Measurements from ENCODE around the gene APBA1.
"Not testable (repeated sequence)": the region's sequence is repeated elsewhere in the genome, so short reads cannot be mapped to it uniquely, and the experiment has no call there.

Gene APBA1

GRCh38 chr9:69453746-69454145, 218.4 kb downstream of the APBA1 start:
- H3K27ac Mint-ChIP-seq, result no peak overlapping the region
- H3K27me3 Mint-ChIP-seq, result no peaks in the 10 kb centered on the region
- H3K4me1 Mint-ChIP-seq, result peaks cover 10% of the 10 kb centered on the region
- no peaks in the 10 kb centered on the region for H3K9me3 Mint-ChIP-seq
- no peaks in the 10 kb centered on the region for H3K36me3 Mint-ChIP-seq
- no peak overlapping the region for H3K4me3 Mint-ChIP-seq

- no peak overlapping the region for H3K27ac Mint-ChIP-seq
- H3K36me3 Mint-ChIP-seq, result peaks cover 2% of the 10 kb centered on the region
- H3K9me3 Mint-ChIP-seq, result no peaks in the 10 kb centered on the region
- H3K4me3 Mint-ChIP-seq, result no peak overlapping the region
- no peaks in the 10 kb centered on the region for H3K27me3 Mint-ChIP-seq
- peaks cover 12% of the 10 kb centered on the region for H3K4me1 Mint-ChIP-seq
Observed at GRCh38 chr9:69452110-69452782, 219.9 kb downstream of the APBA1 start.

DNA sequence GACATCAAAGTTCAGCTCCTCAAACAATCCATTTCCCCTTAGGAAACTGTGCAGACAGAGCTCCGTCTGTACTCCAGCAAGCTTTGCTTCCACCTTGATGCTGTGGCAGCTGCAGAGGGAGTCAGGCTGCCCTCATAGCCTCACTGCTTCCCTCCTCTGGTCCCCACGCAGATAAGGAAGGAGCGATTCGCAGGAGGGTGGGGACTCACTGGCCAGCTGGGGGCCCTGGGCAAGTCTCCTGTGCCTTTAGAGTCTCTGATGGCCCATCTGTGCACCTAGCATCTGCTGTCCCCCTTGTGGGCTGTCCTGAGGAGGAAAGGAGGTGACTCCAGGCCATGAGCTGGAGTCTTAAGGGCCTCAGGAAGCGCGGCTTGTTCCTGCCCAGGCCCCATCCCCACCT, 225.7 kb downstream of the APBA1 start:
- Mint-ChIP-seq H3K4me3 (no peak overlapping the region), H3K27ac (no peak overlapping the region), H3K36me3 (peaks cover 2% of the 10 kb centered on the region), H3K9me3 (no peaks in the 10 kb centered on the region), H3K27me3 (no peaks in the 10 kb centered on the region), H3K4me1 (peaks cover 18% of the 10 kb centered on the region)

DNA sequence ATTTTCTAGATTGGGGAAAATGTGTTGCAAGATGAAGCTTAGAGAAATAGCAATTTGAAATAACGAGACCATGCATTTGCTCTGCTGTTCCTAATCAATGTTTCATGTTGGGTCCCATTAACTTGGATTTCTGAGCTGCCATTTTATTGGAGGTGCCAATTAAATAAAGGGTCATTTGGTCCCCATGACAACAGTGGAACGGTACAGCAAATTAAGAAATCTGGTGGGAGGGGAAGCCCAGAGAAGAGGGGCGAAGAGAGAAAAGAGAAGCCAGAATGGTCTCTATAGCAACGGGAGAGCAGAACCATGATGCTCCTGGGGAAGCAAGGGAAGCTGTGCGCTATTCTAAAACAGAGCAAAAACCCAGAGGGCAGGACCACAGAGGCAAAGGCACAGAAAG, 226.9 kb downstream of the APBA1 start:
- no peaks in the 10 kb centered on the region for H3K9me3 Mint-ChIP-seq
- H3K4me1 Mint-ChIP-seq, result peaks cover 24% of the 10 kb centered on the region
- H3K4me3 Mint-ChIP-seq, result no peak overlapping the region
- no peaks in the 10 kb centered on the region for H3K27me3 Mint-ChIP-seq
- no peak overlapping the region for H3K27ac Mint-ChIP-seq
- peaks cover 2% of the 10 kb centered on the region for H3K36me3 Mint-ChIP-seq

DNA sequence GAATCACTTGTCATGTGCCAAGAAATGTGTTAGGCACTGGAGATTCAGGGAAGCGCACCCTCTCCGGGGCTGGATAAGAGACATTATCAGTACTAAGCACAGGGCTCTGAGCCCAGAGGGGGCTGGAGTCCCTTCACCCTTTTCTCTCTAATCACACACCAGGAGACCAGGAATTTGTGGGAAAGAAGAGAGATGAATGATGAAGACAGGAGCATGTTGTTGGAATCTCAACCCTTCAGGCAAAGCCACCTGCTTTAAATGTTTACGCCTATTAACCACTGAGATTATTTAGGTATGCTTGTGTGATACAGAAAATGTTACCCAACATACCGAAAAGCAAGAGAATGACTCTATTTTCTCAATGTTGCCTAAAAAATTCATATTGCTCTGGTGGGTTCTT, 227.4 kb downstream of the APBA1 start:
- Mint-ChIP-seq H3K27ac (no peak overlapping the region), H3K4me1 (peaks cover 22% of the 10 kb centered on the region), H3K9me3 (no peaks in the 10 kb centered on the region), H3K36me3 (peaks cover 2% of the 10 kb centered on the region), H3K4me3 (no peak overlapping the region), H3K27me3 (no peaks in the 10 kb centered on the region)

DNA sequence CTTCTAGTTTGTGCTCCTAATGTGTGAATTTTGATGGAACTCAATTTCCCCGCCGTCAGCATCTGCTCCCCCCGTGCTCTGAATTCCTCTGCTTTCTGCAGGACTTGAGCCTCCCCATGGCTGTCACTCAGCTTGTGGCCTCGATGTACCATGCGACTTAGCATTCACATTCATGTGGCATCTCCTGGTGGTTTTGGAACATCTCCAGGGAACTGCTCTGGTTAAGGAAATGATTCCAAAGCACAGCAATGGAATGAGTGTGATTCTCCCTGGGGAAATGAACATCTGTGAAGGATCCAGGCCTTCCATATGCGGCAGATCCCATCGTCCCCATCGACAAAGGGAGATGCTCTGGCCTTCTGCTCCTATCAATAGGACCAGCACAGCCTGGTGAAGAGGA, 228.2 kb downstream of the APBA1 start:
- H3K4me1 Mint-ChIP-seq, result peaks cover 28% of the 10 kb centered on the region
- H3K27ac Mint-ChIP-seq, result no peak overlapping the region
- no peaks in the 10 kb centered on the region for H3K9me3 Mint-ChIP-seq
- no peaks in the 10 kb centered on the region for H3K27me3 Mint-ChIP-seq
- H3K4me3 Mint-ChIP-seq, result no peak overlapping the region
- H3K36me3 Mint-ChIP-seq, result peaks cover 2% of the 10 kb centered on the region

DNA sequence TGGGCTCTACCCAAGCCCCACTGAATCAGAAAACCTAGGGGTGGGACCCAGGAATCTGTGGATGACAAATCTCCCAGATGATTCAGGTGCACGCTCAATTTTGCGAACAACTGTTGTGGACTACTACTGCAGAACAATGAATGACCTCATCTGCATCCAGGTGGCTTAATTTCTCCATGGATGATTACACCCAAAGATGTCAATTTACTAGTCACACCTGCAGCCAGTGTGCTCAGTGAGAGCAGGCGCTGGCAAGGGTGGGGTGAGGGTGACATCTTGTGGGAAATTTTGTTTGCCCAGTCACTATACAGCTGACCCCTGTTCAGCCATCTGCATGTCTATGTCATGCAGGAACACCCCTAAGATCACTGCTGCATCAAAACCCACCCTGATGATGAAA, 229.0 kb downstream of the APBA1 start:
- Mint-ChIP-seq H3K36me3 (peaks cover 2% of the 10 kb centered on the region), H3K27me3 (no peaks in the 10 kb centered on the region), H3K4me3 (no peak overlapping the region), H3K27ac (no peak overlapping the region), H3K4me1 (peaks cover 24% of the 10 kb centered on the region), H3K9me3 (no peaks in the 10 kb centered on the region)

- H3K36me3 Mint-ChIP-seq, result no peaks in the 10 kb centered on the region
- H3K4me3 Mint-ChIP-seq, result no peak overlapping the region
- no peaks in the 10 kb centered on the region for H3K9me3 Mint-ChIP-seq
- H3K27ac Mint-ChIP-seq, result no peak overlapping the region
- no peaks in the 10 kb centered on the region for H3K27me3 Mint-ChIP-seq
- H3K4me1 Mint-ChIP-seq, result peaks cover 24% of the 10 kb centered on the region
Observed at GRCh38 chr9:69442486-69442885, 229.7 kb downstream of the APBA1 start.

DNA sequence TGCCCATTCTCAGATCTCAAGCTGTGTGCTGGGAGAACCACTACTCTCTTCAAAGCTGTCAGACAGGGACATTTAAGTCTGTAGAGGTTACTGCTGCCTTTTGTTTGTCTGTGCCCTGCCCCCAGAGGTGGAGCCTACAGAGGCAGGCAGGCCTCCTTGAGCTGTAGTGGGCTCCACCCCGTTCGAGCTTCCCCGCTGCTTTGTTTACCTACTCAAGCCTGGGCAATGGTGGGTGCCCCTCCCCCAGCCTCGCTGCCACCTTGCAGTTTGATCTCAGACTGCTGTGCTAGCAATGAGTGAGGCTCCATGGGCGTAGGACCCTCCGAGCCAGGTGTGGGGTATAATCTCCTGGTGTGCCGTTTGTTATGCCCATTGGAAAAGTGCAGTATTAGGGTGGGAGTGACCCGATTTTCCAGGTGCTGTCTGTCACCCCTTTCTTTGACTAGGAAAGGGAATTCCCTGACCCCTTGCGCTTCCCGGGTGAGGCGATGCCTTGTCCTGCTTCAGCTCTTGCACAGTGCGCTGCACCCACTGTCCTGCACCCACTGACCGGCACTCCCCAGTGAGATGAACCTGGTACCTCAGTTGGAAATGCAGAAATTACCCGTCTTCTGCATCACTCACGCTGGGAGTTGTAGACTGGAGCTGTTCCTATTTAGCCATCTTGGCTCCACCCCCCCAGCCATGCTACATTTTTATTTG, 231.8 kb downstream of the APBA1 start:
- Mint-ChIP-seq H3K4me3 (peak overlapping the region; percentile 72), H3K4me1 (peaks cover 21% of the 10 kb centered on the region)
- not testable (repeated sequence) for H3K27ac Mint-ChIP-seq, H3K36me3 Mint-ChIP-seq, H3K27me3 Mint-ChIP-seq, H3K9me3 Mint-ChIP-seq

GRCh38 chr9:69439654-69440053, 232.5 kb downstream of the APBA1 start:
- H3K27ac Mint-ChIP-seq, H3K36me3 Mint-ChIP-seq, H3K9me3 Mint-ChIP-seq, H3K27me3 Mint-ChIP-seq: not testable (repeated sequence)
- Mint-ChIP-seq H3K4me1 (peaks cover 21% of the 10 kb centered on the region), H3K4me3 (peak overlapping the region; percentile 72)

GRCh38 chr9:69433968-69434367, 238.2 kb downstream of the APBA1 start:
- Mint-ChIP-seq H3K4me3 (no peak overlapping the region), H3K36me3 (no peaks in the 10 kb centered on the region), H3K27ac (no peak overlapping the region), H3K4me1 (no peaks in the 10 kb centered on the region), H3K27me3 (no peaks in the 10 kb centered on the region), H3K9me3 (no peaks in the 10 kb centered on the region)

- Mint-ChIP-seq H3K4me3 (no peak overlapping the region), H3K36me3 (no peaks in the 10 kb centered on the region), H3K27ac (no peak overlapping the region), H3K9me3 (no peaks in the 10 kb centered on the region), H3K27me3 (no peaks in the 10 kb centered on the region), H3K4me1 (no peaks in the 10 kb centered on the region)
Observed at GRCh38 chr9:69433392-69433791, 238.8 kb downstream of the APBA1 start.

- Mint-ChIP-seq H3K36me3 (no peaks in the 10 kb centered on the region), H3K27me3 (no peaks in the 10 kb centered on the region)
Observed at GRCh38 chr9:69432623-69433022, 239.5 kb downstream of the APBA1 start.

DNA sequence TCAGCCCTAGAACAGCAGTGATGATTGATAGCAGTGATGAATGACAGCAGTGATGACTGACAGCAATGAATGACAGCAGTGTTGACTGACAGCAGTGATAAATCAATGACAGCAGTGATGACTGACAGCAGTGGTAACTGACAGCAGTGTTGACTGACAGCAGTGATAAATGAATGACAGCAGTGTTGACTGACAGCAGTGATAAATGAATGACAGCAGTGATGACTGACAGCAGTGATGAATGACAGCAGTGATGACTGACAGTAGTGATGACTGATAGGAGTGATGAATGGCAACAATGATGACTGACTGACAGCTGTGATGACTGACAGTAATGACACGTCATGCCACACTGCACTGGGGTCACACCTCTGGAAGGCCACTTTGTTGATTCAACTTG, 240.4 kb downstream of the APBA1 start:
- no peaks in the 10 kb centered on the region for H3K27me3 Mint-ChIP-seq
- H3K27ac Mint-ChIP-seq, result no peak overlapping the region
- no peak overlapping the region for H3K4me3 Mint-ChIP-seq
- H3K36me3 Mint-ChIP-seq, result no peaks in the 10 kb centered on the region
- H3K4me1 Mint-ChIP-seq, result no peaks in the 10 kb centered on the region
- no peaks in the 10 kb centered on the region for H3K9me3 Mint-ChIP-seq

More at GRCh38 chr9:69432623-69433022, 239.5 kb downstream of the APBA1 start:
- H3K27ac Mint-ChIP-seq, result no peak overlapping the region
- H3K4me1 Mint-ChIP-seq, result no peaks in the 10 kb centered on the region
- no peaks in the 10 kb centered on the region for H3K9me3 Mint-ChIP-seq
- no peak overlapping the region for H3K4me3 Mint-ChIP-seq

- Mint-ChIP-seq H3K27ac (no peak overlapping the region), H3K4me1 (no peaks in the 10 kb centered on the region), H3K36me3 (no peaks in the 10 kb centered on the region), H3K27me3 (no peaks in the 10 kb centered on the region), H3K9me3 (no peaks in the 10 kb centered on the region), H3K4me3 (no peak overlapping the region)
Observed at GRCh38 chr9:69431203-69431602, 241.0 kb downstream of the APBA1 start.

GRCh38 chr9:69430206-69430605, 242.0 kb downstream of the APBA1 start:
- Mint-ChIP-seq H3K4me3 (no peak overlapping the region), H3K27me3 (no peaks in the 10 kb centered on the region), H3K4me1 (no peaks in the 10 kb centered on the region)

DNA sequence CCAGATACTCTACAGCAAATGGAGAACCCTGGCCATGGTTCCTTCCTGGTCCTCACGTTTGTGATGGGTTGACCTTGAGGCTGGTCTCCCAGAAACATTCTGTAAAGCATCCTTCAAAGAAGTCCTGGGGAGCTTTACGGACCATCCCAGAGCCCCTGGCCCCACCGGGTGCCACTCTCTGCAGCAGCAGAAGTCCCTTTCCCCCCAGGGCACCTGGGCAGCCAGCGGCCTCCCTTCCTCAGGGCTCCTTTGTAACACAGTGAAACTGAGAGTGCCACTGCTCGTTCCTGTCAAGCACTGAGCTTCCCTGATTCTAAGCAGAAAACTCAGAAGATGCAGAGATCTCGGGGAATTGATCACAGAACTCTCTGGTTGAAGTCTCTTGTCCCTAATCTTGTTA, 242.9 kb downstream of the APBA1 start:
- no peaks in the 10 kb centered on the region for H3K9me3 Mint-ChIP-seq
- no peak overlapping the region for H3K27ac Mint-ChIP-seq
- no peaks in the 10 kb centered on the region for H3K36me3 Mint-ChIP-seq
- no peaks in the 10 kb centered on the region for H3K4me1 Mint-ChIP-seq
- H3K27me3 Mint-ChIP-seq, result no peaks in the 10 kb centered on the region
- no peak overlapping the region for H3K4me3 Mint-ChIP-seq

More at GRCh38 chr9:69430206-69430605, 242.0 kb downstream of the APBA1 start:
- no peaks in the 10 kb centered on the region for H3K9me3 Mint-ChIP-seq
- H3K36me3 Mint-ChIP-seq, result no peaks in the 10 kb centered on the region
- peak overlapping the region; percentile 38 for H3K27ac Mint-ChIP-seq

All from activated naive CD4-positive, alpha-beta T cell treated with anti-CD3 and anti-CD28 coated beads, Interleukin-2, amount 50 U/mL, for 24 hours (primary cell).